GM11168 (cell line): ENCODE measurements around the gene MED26.

ENCODE experiments used
- in situ Hi-C: fragments of 300-500 bp; cut with MboI; formaldehyde crosslinking; loops from one replicate; pipeline ENCODE4 v1.12.0; 2022; ENCODE audit warnings: low sequenced_read_pairs; ENCODE audit not compliant: unreplicated experiment

Gene MED26

GRCh38 chr19:16524991-16525734 lies 102.8 kb downstream of the MED26 start:
- in situ Hi-C loops = no loop called here
